ENCODE results near the gene RALA. TPM values are rescaled to one million over a fixed set of nuclear protein-coding genes. Genes with fewer than 3 reads are reported as not detected.
"Not testable (repeated sequence)": the region's sequence is repeated elsewhere in the genome, so short reads cannot be mapped to it uniquely, and the experiment has no call there.

Gene RALA
- total RNA-seq, 4 donors from 2014 or later = 16.2 to 20.5 (median 19.0) TPM

DNA sequence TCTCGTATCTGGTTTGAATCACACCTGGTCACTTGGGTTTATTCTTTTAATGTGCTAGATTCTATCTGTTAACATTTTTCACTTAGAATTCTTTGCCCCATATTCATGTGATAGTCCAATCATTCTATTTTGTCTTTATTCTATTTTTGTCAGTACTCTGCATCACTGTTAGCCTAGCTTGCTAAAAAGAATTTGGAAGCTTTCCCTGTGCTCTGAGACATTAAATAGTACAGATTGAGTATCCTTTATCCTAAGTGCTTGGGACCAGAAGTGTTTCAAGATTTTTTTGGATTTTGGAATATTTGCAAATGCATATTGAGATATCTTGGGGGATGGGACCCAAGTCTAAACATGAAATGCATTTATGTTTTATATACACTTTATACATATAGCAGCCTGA lies 51.0 kb downstream of the RALA start:
- intact Hi-C loops (cut with DNase I; ENCODE audit: low total_unique reads) = no loop called here
- no peak for TF ChIP-seq POLR2A (IDR thresholded peaks at IDR 0.05)
- TF ChIP-seq, protein P1, sequence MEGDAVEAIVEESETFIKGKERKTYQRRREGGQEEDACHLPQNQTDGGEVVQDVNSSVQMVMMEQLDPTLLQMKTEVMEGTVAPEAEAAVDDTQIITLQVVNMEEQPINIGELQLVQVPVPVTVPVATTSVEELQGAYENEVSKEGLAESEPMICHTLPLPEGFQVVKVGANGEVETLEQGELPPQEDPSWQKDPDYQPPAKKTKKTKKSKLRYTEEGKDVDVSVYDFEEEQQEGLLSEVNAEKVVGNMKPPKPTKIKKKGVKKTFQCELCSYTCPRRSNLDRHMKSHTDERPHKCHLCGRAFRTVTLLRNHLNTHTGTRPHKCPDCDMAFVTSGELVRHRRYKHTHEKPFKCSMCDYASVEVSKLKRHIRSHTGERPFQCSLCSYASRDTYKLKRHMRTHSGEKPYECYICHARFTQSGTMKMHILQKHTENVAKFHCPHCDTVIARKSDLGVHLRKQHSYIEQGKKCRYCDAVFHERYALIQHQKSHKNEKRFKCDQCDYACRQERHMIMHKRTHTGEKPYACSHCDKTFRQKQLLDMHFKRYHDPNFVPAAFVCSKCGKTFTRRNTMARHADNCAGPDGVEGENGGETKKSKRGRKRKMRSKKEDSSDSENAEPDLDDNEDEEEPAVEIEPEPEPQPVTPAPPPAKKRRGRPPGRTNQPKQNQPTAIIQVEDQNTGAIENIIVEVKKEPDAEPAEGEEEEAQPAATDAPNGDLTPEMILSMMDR (IDR thresholded peaks at IDR 0.05) = no peak
- no peak overlapping the region for H3K4me3 ChIP-seq (ENCODE audit: low read depth, poor library complexity, severe bottlenecking)
- 95 to 97% methylated on average over 1 of the region's 1 CpG for whole genome bisulfite sequencing, 2 donors
- DNase-seq (ENCODE audit: low spot score in 2 of 2) = no peak

DNA sequence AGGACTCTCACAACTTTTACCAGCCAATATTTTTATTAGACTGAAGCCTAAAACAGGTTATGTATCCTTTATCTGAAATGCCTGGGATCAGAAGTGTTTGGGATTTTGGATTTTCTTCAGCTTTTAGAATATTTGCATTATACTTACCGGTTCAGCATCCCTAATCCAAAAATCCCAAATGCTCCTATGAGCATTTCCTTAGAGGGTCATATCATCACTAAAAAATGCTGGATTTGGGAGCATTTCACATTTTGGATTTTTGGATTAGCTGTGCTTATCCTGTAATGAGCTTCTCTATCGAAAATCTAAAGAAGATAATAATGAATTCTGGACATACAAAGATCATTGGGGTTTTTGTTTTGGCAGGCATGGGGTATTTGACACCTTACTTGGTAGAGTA lies 53.0 kb downstream of the RALA start:
- 88 to 93% methylated on average over 2 of the region's 2 CpGs for WGBS, 2 donors
- H3K4me3 ChIP-seq (ENCODE audit: low read depth, poor library complexity, severe bottlenecking) = no peak overlapping the region
- TF ChIP-seq, protein P1 (IDR thresholded peaks at IDR 0.05) = no peak
- TF ChIP-seq POLR2A (IDR thresholded peaks at IDR 0.05) = no peak
- intact Hi-C loops (cut with DNase I; ENCODE audit: low total_unique reads) = no loop called here
- no peak for DNase-seq (ENCODE audit: low spot score in 2 of 2)

DNA sequence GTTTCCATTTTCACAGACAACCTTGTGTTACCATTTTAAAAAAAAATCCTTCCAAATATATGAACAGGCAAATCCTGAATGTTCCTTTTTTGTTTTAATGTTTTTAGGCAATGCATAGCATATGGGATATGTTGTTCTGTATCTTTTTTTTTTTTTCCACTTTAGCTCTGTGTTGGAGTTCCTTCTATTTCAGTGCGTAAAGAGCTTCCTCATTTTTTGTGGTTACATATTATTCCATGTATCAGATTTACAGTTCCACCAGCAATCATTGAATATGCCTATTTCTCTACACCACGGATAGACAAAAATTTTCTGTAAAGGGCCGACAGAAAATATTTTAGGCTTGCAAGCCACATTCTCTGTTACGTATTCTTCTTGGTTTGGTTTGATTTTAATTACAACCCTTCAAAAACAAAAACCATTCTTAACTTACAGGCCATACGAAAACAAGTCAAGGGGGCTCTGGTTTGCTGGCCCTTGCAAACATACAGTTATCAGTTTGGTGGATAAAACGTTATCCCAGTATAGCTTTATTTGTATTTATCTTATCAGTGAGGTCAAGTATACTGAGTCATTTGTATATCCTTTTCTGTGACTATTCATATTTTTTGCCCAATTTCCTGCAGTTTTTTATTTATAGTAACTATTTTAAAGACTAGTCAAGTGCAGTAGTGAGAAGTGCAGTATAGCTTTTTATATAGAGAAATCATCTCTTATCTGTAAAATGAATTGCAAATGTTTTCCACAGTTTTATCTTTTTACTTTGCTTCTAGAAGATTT lies 55.7 kb downstream of the RALA start:
- 78 to 84% methylated on average over 6 of the region's 6 CpGs for WGBS, 2 donors
- TF ChIP-seq, protein P1 (IDR thresholded peaks at IDR 0.05) = no peak
- TF ChIP-seq POLR2A (IDR thresholded peaks at IDR 0.05) = no peak
- no peak for DNase-seq (ENCODE audit: low spot score in 2 of 2)
- intact Hi-C loops (cut with DNase I; ENCODE audit: low total_unique reads) = no loop called here
- H3K4me3 ChIP-seq (ENCODE audit: low read depth, poor library complexity, severe bottlenecking) = no peak overlapping the region

DNA sequence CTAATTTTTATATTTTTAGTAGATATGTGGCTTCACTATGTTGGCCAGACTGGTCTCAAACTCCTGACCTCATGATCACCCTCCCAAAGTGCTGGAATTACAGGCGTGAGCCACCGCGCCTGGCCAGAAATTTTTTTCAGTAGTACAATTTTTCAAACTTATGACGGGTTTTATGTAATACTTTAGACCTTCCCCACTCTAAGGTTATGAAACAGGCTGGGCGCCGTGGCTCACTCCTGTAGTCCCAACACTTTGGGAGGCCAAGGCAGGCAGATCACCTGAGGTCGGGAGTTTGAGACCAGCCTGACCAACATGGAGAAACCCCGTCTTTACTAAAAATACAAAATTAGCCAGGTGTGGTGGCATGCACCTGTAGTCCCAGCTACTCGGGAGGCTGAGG lies 56.5 kb downstream of the RALA start:
- DNase-seq (ENCODE audit: low spot score in 2 of 2); intact Hi-C loops (cut with DNase I; ENCODE audit: low total_unique reads); H3K4me3 ChIP-seq (ENCODE audit: low read depth, poor library complexity, severe bottlenecking): not testable (repeated sequence)
- WGBS, 2 donors = 97% methylated on average over 9 of the region's 9 CpGs

DNA sequence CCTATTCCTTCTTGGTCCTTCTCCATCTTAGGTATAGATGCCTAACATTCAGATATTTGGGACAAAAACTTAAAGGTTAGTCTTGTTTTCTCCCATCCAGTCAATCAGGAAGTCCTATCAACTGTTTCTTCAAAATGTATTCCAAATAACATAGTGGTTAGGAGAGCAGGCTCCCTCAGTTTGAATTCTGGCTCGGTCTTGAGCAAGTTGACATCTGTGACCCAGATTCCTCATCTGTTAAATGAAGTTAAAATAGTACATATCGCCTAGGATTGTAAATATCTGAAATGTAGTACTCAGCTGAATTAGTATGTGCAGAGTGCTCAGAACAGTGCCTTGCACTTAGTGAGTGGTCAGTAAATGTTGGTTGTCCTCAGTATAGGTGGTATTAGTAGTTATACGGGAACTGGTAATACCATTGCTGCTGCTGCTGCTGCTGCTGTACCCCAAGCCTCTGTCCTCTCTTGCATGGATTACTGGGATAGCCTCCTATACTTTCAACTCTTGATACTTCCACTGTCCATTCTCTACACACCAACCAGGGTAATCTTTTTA lies 58.6 kb downstream of the RALA start:
- DNase-seq (ENCODE audit: low spot score in 2 of 2) = no peak
- no peak for TF ChIP-seq POLR2A (IDR thresholded peaks at IDR 0.05)
- TF ChIP-seq, protein P1 (IDR thresholded peaks at IDR 0.05) = no peak
- intact Hi-C loops (cut with DNase I; ENCODE audit: low total_unique reads) = no loop called here
- 75 to 82% methylated on average over 3 of the region's 3 CpGs for WGBS, 2 donors
- no peak overlapping the region for H3K4me3 ChIP-seq (ENCODE audit: low read depth, poor library complexity, severe bottlenecking)

DNA sequence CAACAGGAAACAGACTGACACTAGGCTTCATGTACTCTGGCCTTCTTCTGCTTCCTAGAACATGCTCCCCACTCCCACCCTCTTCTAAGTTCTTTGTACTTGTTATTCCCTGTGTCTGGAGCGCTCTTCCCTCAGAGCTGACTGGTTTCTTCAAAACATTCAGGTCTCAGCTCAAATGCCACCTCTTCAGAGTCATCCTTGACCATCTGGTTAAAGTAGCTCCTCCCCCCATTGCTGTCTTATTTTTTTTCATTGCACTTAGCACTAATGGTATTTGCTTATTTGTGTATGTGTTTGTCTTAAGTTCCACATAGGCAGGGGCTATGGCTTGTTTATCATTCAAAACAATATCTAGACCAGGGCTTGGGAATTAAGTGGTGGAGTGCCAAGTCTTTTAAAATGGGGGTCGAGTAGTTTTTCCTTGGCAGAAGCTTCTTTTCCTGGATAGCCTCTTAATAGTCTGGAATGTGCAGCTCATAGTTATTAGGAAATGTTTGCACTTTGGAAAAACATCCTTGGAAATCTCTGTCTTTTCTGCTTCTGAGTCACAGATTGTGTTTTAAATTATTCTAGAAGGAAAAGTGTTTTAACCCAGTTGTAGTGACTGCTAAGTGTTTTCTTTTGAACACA lies 60.0 kb downstream of the RALA start:
- 44 to 50% methylated on average over 2 of the region's 2 CpGs for WGBS, 2 donors
- intact Hi-C loops (cut with DNase I; ENCODE audit: low total_unique reads) = no loop called here
- DNase-seq (ENCODE audit: low spot score in 2 of 2) = no peak
- TF ChIP-seq, protein P1 (IDR thresholded peaks at IDR 0.05) = no peak
- TF ChIP-seq POLR2A (IDR thresholded peaks at IDR 0.05) = no peak
- no peak overlapping the region for H3K4me3 ChIP-seq (ENCODE audit: low read depth, poor library complexity, severe bottlenecking)

All from lower leg skin (tissue), 4 donors.